ENCODE measurements around the gene NPSR1. TPM values are rescaled to one million over a fixed set of nuclear protein-coding genes. Genes with fewer than 3 reads are reported as not detected.

NPSR1 gene
- total RNA-seq, 2 experiments from 2014 or later: not detected

DNA sequence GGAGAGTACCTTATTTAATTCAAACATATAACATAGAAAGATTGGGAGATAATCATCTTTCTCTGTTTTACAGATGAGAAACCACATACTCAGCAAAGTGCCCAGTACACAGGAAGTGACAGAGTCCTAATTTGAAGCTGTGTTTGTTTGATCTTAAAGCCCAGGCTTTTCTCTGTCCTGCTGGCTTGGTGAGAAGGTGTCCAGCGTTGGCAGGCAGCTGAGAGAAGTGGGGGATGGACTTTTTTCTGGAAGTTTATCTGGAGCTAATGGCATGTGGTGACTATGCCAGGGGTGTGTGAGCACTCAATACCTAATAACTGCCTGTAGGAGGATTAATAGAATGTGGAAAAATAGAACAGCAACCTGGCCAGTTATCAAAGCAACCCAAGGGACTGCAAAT lies 60.8 kb downstream of the NPSR1 start:
- CTCF ChIA-PET (ENCODE audit: unreplicated experiment): no interaction called here

DNA sequence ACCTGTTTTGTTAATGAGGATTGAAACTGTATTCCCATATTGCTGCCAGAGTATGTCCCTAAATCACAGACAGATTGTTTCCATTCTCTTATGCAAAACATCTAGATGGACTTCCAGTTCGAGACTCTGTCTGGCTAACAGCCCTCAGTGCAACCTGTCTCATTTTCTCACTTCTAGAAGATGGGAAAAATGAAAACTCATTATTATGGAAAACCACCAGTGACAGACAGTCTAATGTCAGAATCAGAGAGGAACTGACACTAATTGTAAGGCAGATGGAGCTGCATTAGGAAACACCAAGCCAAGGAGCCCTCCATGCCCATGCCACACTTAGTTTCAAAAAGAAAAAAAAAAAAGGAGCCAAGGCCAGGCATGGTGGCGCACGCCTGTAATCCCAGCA lies 61.6 kb downstream of the NPSR1 start:
- Histone ChIP-seq H3K9me2 (ENCODE audit: insufficient read depth, low read length) (no peaks in the 10 kb centered on the region), H3K27ac (ENCODE audit: low read depth, low read length, poor library complexity, severe bottlenecking) (no peak overlapping the region), H3K4me3 (ENCODE audit: low read depth, low read length, poor library complexity, severe bottlenecking) (no peak overlapping the region), H3K4me1 (ENCODE audit: insufficient read depth, low read length, poor library complexity, severe bottlenecking) (no peaks in the 10 kb centered on the region), H3K79me2 (ENCODE audit: insufficient read depth, low read depth, low read length) (no peaks in the 10 kb centered on the region), H2AFZ (ENCODE audit: low read length) (no peak overlapping the region), H3K4me2 (ENCODE audit: low read length) (no peak overlapping the region), H3K36me3 (ENCODE audit: insufficient read depth, low read length) (no peaks in the 10 kb centered on the region), H4K20me1 (ENCODE audit: insufficient read depth, low read length) (no peaks in the 10 kb centered on the region), H3K9me3 (ENCODE audit: low read length) (no peaks in the 10 kb centered on the region)
- BruUV-seq (replicated peaks): no TSS peak
- CTCF ChIA-PET (ENCODE audit: unreplicated experiment): no interaction called here
- TF ChIP-seq, protein P1, sequence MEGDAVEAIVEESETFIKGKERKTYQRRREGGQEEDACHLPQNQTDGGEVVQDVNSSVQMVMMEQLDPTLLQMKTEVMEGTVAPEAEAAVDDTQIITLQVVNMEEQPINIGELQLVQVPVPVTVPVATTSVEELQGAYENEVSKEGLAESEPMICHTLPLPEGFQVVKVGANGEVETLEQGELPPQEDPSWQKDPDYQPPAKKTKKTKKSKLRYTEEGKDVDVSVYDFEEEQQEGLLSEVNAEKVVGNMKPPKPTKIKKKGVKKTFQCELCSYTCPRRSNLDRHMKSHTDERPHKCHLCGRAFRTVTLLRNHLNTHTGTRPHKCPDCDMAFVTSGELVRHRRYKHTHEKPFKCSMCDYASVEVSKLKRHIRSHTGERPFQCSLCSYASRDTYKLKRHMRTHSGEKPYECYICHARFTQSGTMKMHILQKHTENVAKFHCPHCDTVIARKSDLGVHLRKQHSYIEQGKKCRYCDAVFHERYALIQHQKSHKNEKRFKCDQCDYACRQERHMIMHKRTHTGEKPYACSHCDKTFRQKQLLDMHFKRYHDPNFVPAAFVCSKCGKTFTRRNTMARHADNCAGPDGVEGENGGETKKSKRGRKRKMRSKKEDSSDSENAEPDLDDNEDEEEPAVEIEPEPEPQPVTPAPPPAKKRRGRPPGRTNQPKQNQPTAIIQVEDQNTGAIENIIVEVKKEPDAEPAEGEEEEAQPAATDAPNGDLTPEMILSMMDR (conservative IDR thresholded peaks at IDR 0.05; ENCODE audit: low read length): no peak
- TF ChIP-seq EZH2phosphoT487 (IDR thresholded peaks at IDR 0.05; ENCODE audit: borderline replicate concordance, low read depth, low read length): no peak
- intact Hi-C loops (cut with micrococcal nuclease; ENCODE audit: unreplicated experiment): no loop called here
- no peak for DNase-seq (ENCODE audit: low spot score)
- POLR2A ChIA-PET: no interaction called here

More for the DNA sequence above, 60.8 kb downstream of the NPSR1 start:
- no peak overlapping the region for H3K4me3 ChIP-seq (ENCODE audit: low read depth, low read length, poor library complexity, severe bottlenecking)
- TF ChIP-seq, protein P1 (conservative IDR thresholded peaks at IDR 0.05; ENCODE audit: low read length): no peak
- no peak for TF ChIP-seq EZH2phosphoT487 (IDR thresholded peaks at IDR 0.05; ENCODE audit: borderline replicate concordance, low read depth, low read length)
- BruUV-seq (replicated peaks): no TSS peak
- no peaks in the 10 kb centered on the region for H3K79me2 ChIP-seq (ENCODE audit: insufficient read depth, low read depth, low read length)
- no peaks in the 10 kb centered on the region for H4K20me1 ChIP-seq (ENCODE audit: insufficient read depth, low read length)
- DNase-seq (ENCODE audit: low spot score): no peak
- H3K4me1 ChIP-seq (ENCODE audit: insufficient read depth, low read length, poor library complexity, severe bottlenecking): no peaks in the 10 kb centered on the region
- no peaks in the 10 kb centered on the region for H3K9me3 ChIP-seq (ENCODE audit: low read length)
- no peak overlapping the region for H3K27ac ChIP-seq (ENCODE audit: low read depth, low read length, poor library complexity, severe bottlenecking)
- H2AFZ ChIP-seq (ENCODE audit: low read length): no peak overlapping the region
- no peak overlapping the region for H3K4me2 ChIP-seq (ENCODE audit: low read length)
- no peaks in the 10 kb centered on the region for H3K36me3 ChIP-seq (ENCODE audit: insufficient read depth, low read length)
- POLR2A ChIA-PET: no interaction called here
- intact Hi-C loops (cut with micrococcal nuclease; ENCODE audit: unreplicated experiment): no loop called here
- H3K9me2 ChIP-seq (ENCODE audit: insufficient read depth, low read length): no peaks in the 10 kb centered on the region

DNA sequence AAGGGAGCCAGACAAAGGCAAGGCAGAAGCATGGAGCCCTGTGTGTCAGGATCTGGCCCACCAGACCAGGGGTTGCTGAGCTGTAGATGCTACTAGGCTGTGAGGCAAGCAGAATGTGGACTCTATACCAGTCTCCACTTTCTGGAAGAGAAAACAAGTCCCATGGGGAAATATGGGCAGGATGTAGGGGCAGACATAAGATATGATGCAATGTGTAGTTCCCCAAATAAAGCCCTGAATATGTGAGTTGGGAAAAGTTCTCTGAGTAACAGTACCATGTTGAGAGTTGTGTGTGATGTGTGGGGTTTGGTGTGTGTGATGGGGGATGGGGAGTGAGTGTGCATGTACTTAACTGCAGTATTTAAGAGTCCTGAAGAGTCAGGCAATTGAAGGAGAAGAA lies 62.3 kb downstream of the NPSR1 start:
- Histone ChIP-seq H3K9me2 (ENCODE audit: insufficient read depth, low read length) (no peaks in the 10 kb centered on the region), H2AFZ (ENCODE audit: low read length) (no peak overlapping the region), H3K79me2 (ENCODE audit: insufficient read depth, low read depth, low read length) (no peaks in the 10 kb centered on the region), H3K4me2 (ENCODE audit: low read length) (no peak overlapping the region), H3K9me3 (ENCODE audit: low read length) (no peaks in the 10 kb centered on the region), H3K27ac (ENCODE audit: low read depth, low read length, poor library complexity, severe bottlenecking) (no peak overlapping the region), H3K4me1 (ENCODE audit: insufficient read depth, low read length, poor library complexity, severe bottlenecking) (no peaks in the 10 kb centered on the region), H3K4me3 (ENCODE audit: low read depth, low read length, poor library complexity, severe bottlenecking) (no peak overlapping the region), H4K20me1 (ENCODE audit: insufficient read depth, low read length) (no peaks in the 10 kb centered on the region), H3K36me3 (ENCODE audit: insufficient read depth, low read length) (no peaks in the 10 kb centered on the region)
- no peak for DNase-seq (ENCODE audit: low spot score)
- ChIA-PET POLR2A (no interaction called here), CTCF (ENCODE audit: unreplicated experiment) (no interaction called here)
- no peak for TF ChIP-seq EZH2phosphoT487 (IDR thresholded peaks at IDR 0.05; ENCODE audit: borderline replicate concordance, low read depth, low read length)
- TF ChIP-seq, protein P1 (conservative IDR thresholded peaks at IDR 0.05; ENCODE audit: low read length): no peak
- intact Hi-C loops (cut with micrococcal nuclease; ENCODE audit: unreplicated experiment): no loop called here
- no TSS peak for BruUV-seq (replicated peaks)

Data from OCI-LY7 (cell line).